Activated CD4-positive, alpha-beta T cell treated with anti-CD3 and anti-CD28 coated beads, Interleukin-2, Interleukin-6, amounts not matched to agents 100 ng/mL and 50 ng/mL, durations not matched to agents 16 hours and 8 hours (primary cell): ENCODE results near the gene BTBD6.

ENCODE experiments used
- DNase-seq: peaks from one replicate; pipeline ENCODE4 v3.0.0-alpha.2; 2020

The BTBD6 gene

GRCh38 chr14:105211758-105212089 is 36.6 kb upstream of the BTBD6 start:
- no peak for DNase-seq

- no peak for DNase-seq
Measured at GRCh38 chr14:105212541-105213300, 35.6 kb upstream of the BTBD6 start.

GRCh38 chr14:105213361-105213760 is 35.0 kb upstream of the BTBD6 start:
- DNase-seq = no peak

- no peak for DNase-seq
Measured at GRCh38 chr14:105214324-105214915, 33.9 kb upstream of the BTBD6 start.

- no peak for DNase-seq
Measured at GRCh38 chr14:105215602-105216001, 32.7 kb upstream of the BTBD6 start.

- no peak for DNase-seq
Measured at GRCh38 chr14:105216490-105217247, 31.7 kb upstream of the BTBD6 start.

- DNase-seq = no peak
Measured at GRCh38 chr14:105217774-105218173, 30.6 kb upstream of the BTBD6 start.

GRCh38 chr14:105218611-105219010 is 29.7 kb upstream of the BTBD6 start:
- no peak for DNase-seq

GRCh38 chr14:105219043-105219612 is 29.2 kb upstream of the BTBD6 start:
- DNase-seq = no peak

- no peak for DNase-seq
Measured at GRCh38 chr14:105219753-105220152, 28.6 kb upstream of the BTBD6 start.

- no peak for DNase-seq
Measured at GRCh38 chr14:105220699-105221597, 27.4 kb upstream of the BTBD6 start.

- no peak for DNase-seq
Measured at GRCh38 chr14:105221598-105222178, 26.6 kb upstream of the BTBD6 start.

- DNase-seq = no peak
Measured at GRCh38 chr14:105223260-105223659, 25.1 kb upstream of the BTBD6 start.

GRCh38 chr14:105223770-105224544 is 24.4 kb upstream of the BTBD6 start:
- DNase-seq = no peak

- no peak for DNase-seq
Measured at GRCh38 chr14:105224845-105225570, 23.3 kb upstream of the BTBD6 start.

GRCh38 chr14:105226198-105226597 is 22.1 kb upstream of the BTBD6 start:
- no peak for DNase-seq

GRCh38 chr14:105227346-105227745 is 21.0 kb upstream of the BTBD6 start:
- no peak for DNase-seq

- no peak for DNase-seq
Measured at GRCh38 chr14:105228562-105228961, 19.8 kb upstream of the BTBD6 start.

GRCh38 chr14:105229099-105229655 is 19.2 kb upstream of the BTBD6 start:
- DNase-seq = no peak

GRCh38 chr14:105240811-105241576 is 7.3 kb upstream of the BTBD6 start:
- no peak for DNase-seq
